Esophagus squamous epithelium (tissue), 4 donors: Measurements from ENCODE around the gene NADSYN1.

Source experiments
- CTCF ChIP-seq, 6 experiments: fragments of 450-650 bp in 4 of 6; fragments of 200-600 bp in 2 of 6; sonication (generic) in 2 of 6; IDR thresholded peaks; one replicate each; pipeline ENCODE4 v1.5.1; 2016 to 2019; ENCODE audit warnings: antibody characterized with exemption in 6 of 6, mild to moderate bottlenecking in 4 of 6, moderate library complexity in 4 of 6
- POLR2A ChIP-seq, 4 donors: fragments of 450-650 bp; IDR thresholded peaks; one replicate each; pipeline ENCODE4 v1.6.1; 2017; ENCODE audit warnings: antibody characterized with exemption in 4 of 4, mild to moderate bottlenecking in 4 of 4, moderate library complexity in 3 of 4

GRCh38 chr11:71433648-71434450 lies 19.2 kb upstream of the NADSYN1 start:
- TF ChIP-seq CTCF (IDR thresholded peaks at IDR 0.05), result no peak
- TF ChIP-seq POLR2A (IDR thresholded peaks at IDR 0.05), result no peak
